Pancreas (tissue), 10 donors: Measurements from ENCODE around the gene RIPPLY3. TPM values are rescaled to one million over a fixed set of nuclear protein-coding genes. Genes with fewer than 3 reads are reported as not detected.

Source experiments
- ATAC-seq, 4 donors: fragments of 200-7000 bp; cut with Tn5 transposase; one replicate each; pipeline versions ENCODE4 v1.8.0 to v1.9.1; 2020; ENCODE audit warnings: mild to moderate bottlenecking in 4 of 4, moderate library complexity in 4 of 4
- DNase-seq, 6 donors: peaks; one replicate each; pipeline ENCODE4 v3.0.0-alpha.2; 2020
- FAIRE-seq: peaks from 2 replicates; lab custom pipeline; 2012; peaks lifted over from hg19 to GRCh38; lab: Jason Lieb, UNC
- H3K27ac ChIP-seq, 4 donors: fragments of 200-600 bp; sonication (generic); 1 replicate in 3 of 4; 2 replicates in 1 of 4; pipeline versions ENCODE4 v1.5.0 to v1.8.0; 2020
- H3K27me3 ChIP-seq, 4 donors: fragments of 200-600 bp; one replicate each; pipeline ENCODE4 v1.8.0; 2021
- H3K36me3 ChIP-seq, 3 donors: fragments of 200-600 bp; sonication (generic) in 1 of 3; one replicate each; pipeline versions ENCODE4 v1.5.0 to v1.8.0; 2020 to 2021
- H3K4me1 ChIP-seq, 3 donors: fragments of 200-600 bp; one replicate each; pipeline ENCODE4 v1.8.0; 2021
- H3K4me3 ChIP-seq, 4 donors: fragments of 200-600 bp; sonication (generic) in 2 of 4; one replicate each; pipeline versions ENCODE4 v1.5.0 to v1.8.0; 2020 to 2021
- H3K9me3 ChIP-seq, 4 donors: fragments of 200-600 bp; one replicate each; pipeline ENCODE4 v1.8.0; 2021
- CTCF ChIP-seq, 4 donors: fragments of 200-600 bp; sonication (generic) in 3 of 4; IDR thresholded peaks; one replicate each; pipeline versions ENCODE4 v1.5.0 to v1.8.0; 2021; ENCODE audit warnings: antibody characterized with exemption in 4 of 4
- WGBS, 2 donors: extraction: QIAGEN DNeasy Blood & Tissue Kit; methylation state at CpG; one replicate each; pipeline ENCODE4 v1.1.7; 2013; 5-methylcytosine and 5-hydroxymethylcytosine counted together
- intact Hi-C, 3 donors: fragments of 100-400 bp; cut with DNase I; formaldehyde crosslinking; loops; one replicate each; pipeline versions ENCODE4 v1.11.1 to v1.14.2; 2022
- polyA plus RNA-seq, 2 donors: library from polyadenylated mRNA; stranded (reverse); fragments of 200-250 nt; gene quantifications; one replicate each; pipeline ENCODE4 v1.2.3, GENCODE V29; 2013
- total RNA-seq, 6 donors: library from RNA; stranded (reverse); fragmentation: NEBNext Ultra II Directional in 4 of 6; extraction: Animal tissue kit (Norgen Biotek cat#: 25700) in 4 of 6; gene quantifications; one replicate each; pipeline versions ENCODE4 v1.2.1 to v1.2.4, GENCODE V29; 2021 to 2023
- donor health status: healthy with polysubstance abuse.
- donor health status: DM: no; HTN: no; CAD: no; lungs with moderate emphysema.
- donor health status: DM: no; HTN: no; CAD: no.
- donor health status: control.
- donor health status: control.
- donor health status: Bipolar disorder and iron deficiency.
- donor health status: DM: yes; HTN: yes; CAD: no.
- donor health status: DM: no; HTN: no; CAD: no.
- donor health status: DM: no; HTN: no; CAD: no.
- donor health status: DM: yes; HTN: yes; CAD: no.

RIPPLY3 gene
- total and polyA plus RNA-seq, 8 donors = 0.09 to 0.26 (median 0.11) TPM; not detected in 5

- Histone ChIP-seq H3K36me3 (no peaks in the 10 kb centered on the region), H3K4me1 (no peaks in the 10 kb centered on the region), H3K27ac (no peak overlapping the region), H3K27me3 (no peaks in the 10 kb centered on the region), H3K9me3 (no peaks in the 10 kb centered on the region), H3K4me3 (no peak overlapping the region)
- FAIRE-seq (no peak), ATAC-seq (no peak), DNase-seq (no peak)
- no peak for TF ChIP-seq CTCF (IDR thresholded peaks at IDR 0.05)
- intact Hi-C loops = no loop called here
- 92 to 93% methylated on average over 4 of the region's 4 CpGs for WGBS, 2 donors
Observed at GRCh38 chr21:36964398-36964797, 42.1 kb upstream of the RIPPLY3 start.

- no peak for TF ChIP-seq CTCF (IDR thresholded peaks at IDR 0.05)
- H3K36me3 ChIP-seq = no peaks in the 10 kb centered on the region
- H3K27me3 ChIP-seq = no peaks in the 10 kb centered on the region
- no peaks in the 10 kb centered on the region for H3K9me3 ChIP-seq
- intact Hi-C loops = no loop called here
- WGBS, 2 donors = 51 to 52% methylated on average over 8 of the region's 8 CpGs
- no peaks in the 10 kb centered on the region for H3K4me1 ChIP-seq
- peak overlapping the region in 3 of 4 donors; percentile 79 to 90 (median 81) for H3K4me3 ChIP-seq
- H3K27ac ChIP-seq = peak overlapping the region in 1 of 4 donors; percentile 84
- FAIRE-seq (no peak), DNase-seq (no peak), ATAC-seq (no peak)
Observed at GRCh38 chr21:36964827-36965719, 41.4 kb upstream of the RIPPLY3 start.

- DNase-seq (no peak), FAIRE-seq (no peak), ATAC-seq (peak in 3 of 4 donors; percentile 38 to 51 (median 50))
- H3K9me3 ChIP-seq = no peaks in the 10 kb centered on the region
- intact Hi-C loops = no loop called here
- no peaks in the 10 kb centered on the region for H3K27me3 ChIP-seq
- no peaks in the 10 kb centered on the region for H3K36me3 ChIP-seq
- no peaks in the 10 kb centered on the region for H3K4me1 ChIP-seq
- TF ChIP-seq CTCF (IDR thresholded peaks at IDR 0.05) = no peak
- H3K27ac ChIP-seq = peak overlapping the region; percentile 80 to 84 (median 82)
- WGBS, 2 donors = 13 to 18% methylated on average over 10 of the region's 10 CpGs
- H3K4me3 ChIP-seq = peak overlapping the region; percentile 58 to 90 (median 80)
Observed at GRCh38 chr21:36965720-36966065, 40.8 kb upstream of the RIPPLY3 start.

- H3K4me3 ChIP-seq = peak within 1 kb of the TSS; percentile 58 to 90 (median 80)
- TF ChIP-seq CTCF (IDR thresholded peaks at IDR 0.05) = peak in 1 of 4 donors; percentile 10
- peak within 1 kb of the TSS; percentile 80 to 84 (median 83) for H3K27ac ChIP-seq
- no peak for FAIRE-seq
- 1 to 2% methylated on average over 39 to 99 of the region's 101 CpGs for WGBS, 2 donors
- peak; percentile 80 to 88 (median 84) for ATAC-seq
- no peaks in the 10 kb centered on the region for H3K4me1 ChIP-seq
- no peaks in the 10 kb centered on the region for H3K9me3 ChIP-seq
- intact Hi-C loops = no loop called here
- no peaks in the 10 kb centered on the region for H3K27me3 ChIP-seq
- peak; percentile 70 to 88 (median 84) for DNase-seq
- H3K36me3 ChIP-seq = no peaks in the 10 kb centered on the region
Observed at GRCh38 chr21:36966066-36966820, 40.3 kb upstream of the RIPPLY3 start, which contains the start of gene HLCS. TSS of gene HLCS (minus strand) at chr21:36966669. CDS start at chr21:36966638, 31 bp downstream.
